Activated naive CD4-positive, alpha-beta T cell treated with anti-CD3 and anti-CD28 coated beads, Interleukin-2, amount 50 U/mL, for 16 hours (primary cell): ENCODE measurements around the gene PHKA1.
"Not testable (repeated sequence)": the region's sequence is repeated elsewhere in the genome, so short reads cannot be mapped to it uniquely, and the experiment has no call there.

Experiments used
- DNase-seq: peaks from one replicate; pipeline ENCODE4 v3.0.0-alpha.2; 2020

The PHKA1 gene

DNA sequence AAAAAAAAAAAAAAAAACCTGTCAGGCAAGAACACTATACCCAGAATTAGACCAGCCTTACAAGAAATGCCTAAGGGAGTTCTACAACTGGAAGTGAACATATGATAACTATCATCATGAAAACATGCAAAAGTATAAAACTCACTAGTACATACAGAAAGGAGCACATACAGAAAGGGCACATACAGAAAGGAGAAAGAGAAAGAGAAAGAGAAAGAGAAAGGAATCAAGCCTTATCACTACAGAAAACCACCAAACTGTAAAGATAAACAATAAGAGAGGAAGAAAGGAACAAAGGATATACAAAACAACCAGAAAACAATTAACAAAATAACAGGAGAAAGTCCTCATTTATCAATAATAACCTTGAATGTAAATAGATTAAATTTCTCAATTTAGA lies 50.4 kb downstream of the PHKA1 start:
- DNase-seq, result no peak

DNA sequence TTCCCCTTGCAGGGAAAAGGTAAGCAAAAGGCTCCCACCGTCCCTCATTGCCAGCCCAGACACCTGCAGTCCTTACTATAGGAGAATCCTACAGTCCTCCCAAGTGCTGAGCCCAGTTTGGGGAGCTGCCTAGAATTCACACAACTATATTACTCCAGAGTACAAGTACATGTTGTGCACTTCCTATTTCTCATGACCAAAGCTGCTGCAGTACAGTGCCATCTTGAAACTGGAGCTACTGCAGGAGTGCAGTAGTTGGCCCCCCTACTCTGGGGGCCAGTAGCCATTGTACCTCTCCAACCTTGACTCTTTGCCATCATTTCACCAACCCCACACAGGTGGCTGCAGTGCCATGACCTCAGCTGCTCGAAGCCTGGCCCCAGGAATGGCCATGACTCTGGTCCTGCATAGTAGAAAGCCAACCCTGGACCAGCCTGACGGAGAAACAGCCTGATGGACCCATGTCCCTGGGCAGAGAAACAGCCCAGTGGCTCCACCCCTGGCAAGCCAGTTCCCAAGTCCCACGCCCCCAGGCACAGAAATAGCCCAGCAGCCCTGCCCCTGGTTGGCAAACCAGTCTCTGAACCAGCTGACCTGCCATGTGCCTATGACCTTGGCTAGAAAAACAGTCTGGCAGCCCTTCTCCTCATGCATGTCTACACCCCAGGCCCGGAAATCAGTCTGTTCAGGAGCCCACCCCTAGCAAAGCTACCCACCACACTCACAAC lies 51.9 kb downstream of the PHKA1 start:
- no peak for DNase-seq

DNA sequence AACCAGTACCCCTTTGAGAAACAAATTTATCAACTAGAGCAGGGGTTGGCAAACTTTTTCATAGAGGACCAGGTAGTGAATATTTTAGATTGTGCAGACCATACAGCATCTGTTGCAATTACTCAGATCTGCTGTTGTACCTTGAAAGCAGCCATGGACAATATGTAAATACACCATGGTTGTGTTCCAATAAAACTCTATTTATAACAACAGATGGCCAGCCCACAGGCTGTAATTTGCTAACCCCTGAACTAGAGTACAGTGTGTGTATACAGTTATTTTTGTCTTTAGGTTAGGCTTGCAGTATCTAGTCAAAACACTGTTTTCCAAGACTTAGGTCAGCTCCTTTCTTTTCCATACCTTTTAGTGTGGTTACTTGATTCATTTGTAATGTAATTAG lies 54.4 kb downstream of the PHKA1 start:
- DNase-seq, result no peak

DNA sequence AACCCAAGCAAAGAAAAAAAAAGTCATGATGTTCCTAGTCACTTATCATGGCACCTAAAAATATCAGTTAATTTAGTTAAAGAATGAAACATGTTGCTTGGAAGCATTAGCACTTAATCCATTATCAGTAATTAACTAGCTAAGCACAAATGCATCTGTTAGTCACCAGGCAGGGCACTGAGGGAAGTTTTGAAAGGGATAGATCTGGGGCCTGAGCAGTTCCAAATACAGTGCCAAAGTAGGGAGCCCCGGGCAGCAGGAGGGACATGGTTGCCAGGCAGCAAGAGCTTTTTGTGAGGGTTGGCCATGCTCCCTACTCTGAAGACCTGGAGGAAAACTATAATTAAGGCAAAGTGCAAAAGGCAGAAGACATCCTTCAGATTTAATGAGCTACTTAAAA lies 62.0 kb downstream of the PHKA1 start:
- no peak for DNase-seq

DNA sequence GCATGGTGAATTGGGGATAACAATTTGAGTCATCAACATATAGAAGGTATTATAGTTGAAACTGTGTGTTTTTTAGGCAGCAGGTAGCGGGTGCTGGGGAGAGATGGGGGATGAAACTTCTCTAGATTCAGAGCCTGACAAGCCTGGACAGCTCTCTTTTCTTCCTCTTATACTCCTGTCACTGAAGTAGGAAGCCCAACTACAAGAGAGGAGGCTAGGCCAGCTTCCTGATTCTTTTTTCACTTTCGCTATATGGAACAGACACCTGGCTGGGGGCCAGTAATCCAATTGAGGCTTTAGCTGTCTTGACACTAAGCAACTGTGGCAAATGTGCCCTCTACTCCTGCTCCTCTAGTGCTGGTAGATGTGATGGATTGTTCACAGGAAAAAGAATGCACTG lies 69.2 kb downstream of the PHKA1 start:
- no peak for DNase-seq

DNA sequence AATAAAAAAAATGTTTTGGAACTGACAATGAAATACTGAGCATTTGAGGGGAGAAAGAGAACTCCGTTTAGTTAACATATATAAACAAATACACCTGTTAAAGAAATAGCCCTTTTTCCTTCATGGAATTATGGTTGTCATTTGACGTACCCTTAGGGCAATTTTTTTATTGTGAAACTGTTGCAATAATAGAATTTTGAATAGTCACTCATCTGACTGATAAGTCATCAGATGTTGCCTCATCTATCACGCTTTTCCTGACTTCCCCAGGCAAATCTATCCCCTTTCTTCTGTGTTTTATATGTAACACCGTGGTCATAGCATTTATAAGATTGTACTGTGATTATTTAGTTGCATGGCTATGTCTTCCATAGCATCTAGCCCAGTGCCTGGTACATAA lies 72.5 kb downstream of the PHKA1 start:
- DNase-seq, result no peak

DNA sequence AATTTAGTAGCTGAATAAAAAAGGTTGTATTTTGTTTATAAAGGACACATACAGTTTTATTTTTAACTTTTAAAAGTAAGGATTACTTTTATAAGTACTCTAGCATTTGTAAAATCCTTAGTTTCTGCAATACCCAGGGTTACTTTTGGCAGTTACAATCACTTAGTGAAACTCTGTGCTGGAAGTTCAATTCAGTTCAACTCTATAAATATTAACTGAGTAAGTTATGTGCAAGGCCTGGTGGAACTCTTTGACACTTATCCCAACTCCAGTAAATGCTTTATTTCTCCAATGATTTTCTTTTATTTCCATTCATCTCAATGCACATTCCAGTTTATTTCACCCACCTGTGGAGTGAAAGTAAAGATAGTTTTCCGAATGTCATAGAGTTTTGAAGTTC lies 78.2 kb downstream of the PHKA1 start:
- no peak for DNase-seq

DNA sequence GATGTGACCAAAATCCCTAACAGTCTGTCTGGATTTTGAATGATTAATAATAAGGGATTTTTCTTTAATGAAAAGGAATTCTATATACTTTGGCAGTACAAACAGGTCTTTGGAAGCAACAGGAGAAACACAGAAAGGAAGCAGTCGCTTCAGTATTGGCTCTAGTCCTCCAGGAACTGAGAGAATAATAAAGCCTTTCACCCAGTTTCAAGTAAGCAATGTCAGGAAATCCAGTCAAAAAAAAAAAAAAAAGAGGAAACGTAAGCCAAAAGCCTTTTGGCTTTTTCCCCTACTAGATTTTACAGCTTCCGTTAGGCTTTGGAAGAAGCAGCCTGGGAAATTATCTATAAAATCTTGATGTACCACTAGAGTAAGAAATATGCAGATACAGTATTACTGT lies 79.8 kb downstream of the PHKA1 start:
- no peak for DNase-seq

DNA sequence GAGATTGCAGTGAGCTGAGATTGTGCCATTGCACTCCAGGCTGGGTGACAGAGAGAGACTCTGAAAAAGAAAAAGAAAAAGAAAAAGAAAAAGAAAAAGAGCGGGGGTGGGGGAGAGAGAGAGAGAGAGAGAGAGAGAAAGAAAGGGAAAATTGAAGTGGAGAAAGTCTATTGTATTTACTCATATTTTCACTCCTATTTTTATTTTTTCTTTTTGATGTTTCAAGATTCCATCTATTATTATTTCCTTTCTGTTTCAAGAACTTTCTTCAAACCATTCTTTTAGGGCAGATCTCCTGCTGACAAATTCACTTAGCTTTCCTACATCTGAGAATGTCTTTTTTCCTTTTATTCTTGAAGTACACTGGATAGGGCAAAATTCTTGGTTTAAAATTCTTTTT lies 83.9 kb downstream of the PHKA1 start:
- DNase-seq, result no peak

DNA sequence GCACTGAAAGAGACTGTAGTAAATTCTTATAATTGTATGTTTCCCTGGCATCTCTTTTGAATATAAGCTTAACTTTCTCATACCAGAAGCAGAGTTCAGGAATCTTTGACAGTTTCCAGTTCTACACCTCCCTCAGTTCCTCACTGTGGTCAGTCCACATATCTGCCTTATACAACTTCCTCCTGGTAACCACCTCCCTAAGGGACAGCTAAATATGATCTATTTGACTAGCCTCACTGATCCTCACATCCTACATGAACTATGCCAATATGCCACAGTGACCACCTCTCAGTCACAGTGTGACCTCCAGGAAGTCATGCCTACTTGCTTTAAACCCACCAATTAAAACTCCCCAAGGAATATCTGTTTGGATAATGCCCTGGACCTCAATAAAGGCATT lies 89.9 kb downstream of the PHKA1 start:
- DNase-seq, result no peak

DNA sequence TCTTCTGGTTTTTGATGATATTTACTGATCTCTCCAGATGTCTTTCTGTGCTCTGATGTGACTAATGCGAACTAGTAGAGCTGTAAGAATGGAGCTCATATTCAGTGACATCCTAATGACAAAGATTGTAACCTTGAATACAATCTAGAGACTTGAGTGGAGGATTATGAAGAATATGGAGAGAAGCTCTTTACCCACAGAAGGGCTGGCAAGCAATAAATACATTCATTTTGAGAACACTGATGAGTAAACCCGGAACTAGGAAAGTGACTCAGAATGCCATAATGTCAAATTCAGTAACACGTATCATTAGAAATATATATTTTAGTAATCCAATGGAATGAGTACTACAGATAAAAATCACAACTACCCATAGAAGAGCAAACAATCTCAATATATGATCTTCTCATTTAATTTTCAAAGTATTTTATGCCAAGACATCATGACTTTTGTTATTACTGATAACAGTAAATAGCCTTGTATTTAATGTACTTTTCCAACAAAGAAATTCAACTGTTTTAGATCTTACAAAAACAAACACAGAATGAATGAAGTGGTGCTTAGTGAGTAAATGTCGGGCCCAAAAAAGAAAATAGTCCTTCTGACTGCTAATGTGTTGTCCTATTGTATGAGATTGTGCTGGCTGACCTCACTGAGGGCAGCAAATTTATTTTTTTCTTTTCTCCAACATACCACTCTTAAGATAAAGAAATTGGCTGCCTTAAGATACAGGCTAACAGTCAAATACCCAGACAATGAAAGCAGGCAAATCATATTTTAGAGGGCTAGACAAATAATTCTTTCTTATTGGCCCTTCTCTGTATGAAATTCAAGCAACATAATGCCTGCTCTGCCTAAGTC lies 92.3 kb downstream of the PHKA1 start:
- no peak for DNase-seq

DNA sequence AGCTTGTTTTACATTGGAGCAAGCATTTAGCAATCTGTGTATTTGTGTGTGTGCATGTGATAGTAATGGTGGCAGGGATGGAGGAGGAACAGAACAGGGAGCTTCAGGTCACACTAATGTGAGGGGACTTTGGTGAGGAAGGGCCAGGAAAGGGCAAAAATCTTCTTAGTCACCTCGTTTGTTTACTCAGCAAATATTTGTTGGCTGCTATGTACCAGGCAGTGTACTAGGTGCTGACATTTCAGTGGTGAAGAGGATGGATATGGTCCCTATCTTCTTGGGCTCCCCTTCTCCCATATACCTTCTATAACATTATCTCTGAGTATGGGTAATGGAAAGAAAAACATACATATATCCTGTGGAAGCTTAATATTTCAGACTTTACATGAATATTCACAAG lies 92.9 kb downstream of the PHKA1 start:
- DNase-seq, result no peak

DNA sequence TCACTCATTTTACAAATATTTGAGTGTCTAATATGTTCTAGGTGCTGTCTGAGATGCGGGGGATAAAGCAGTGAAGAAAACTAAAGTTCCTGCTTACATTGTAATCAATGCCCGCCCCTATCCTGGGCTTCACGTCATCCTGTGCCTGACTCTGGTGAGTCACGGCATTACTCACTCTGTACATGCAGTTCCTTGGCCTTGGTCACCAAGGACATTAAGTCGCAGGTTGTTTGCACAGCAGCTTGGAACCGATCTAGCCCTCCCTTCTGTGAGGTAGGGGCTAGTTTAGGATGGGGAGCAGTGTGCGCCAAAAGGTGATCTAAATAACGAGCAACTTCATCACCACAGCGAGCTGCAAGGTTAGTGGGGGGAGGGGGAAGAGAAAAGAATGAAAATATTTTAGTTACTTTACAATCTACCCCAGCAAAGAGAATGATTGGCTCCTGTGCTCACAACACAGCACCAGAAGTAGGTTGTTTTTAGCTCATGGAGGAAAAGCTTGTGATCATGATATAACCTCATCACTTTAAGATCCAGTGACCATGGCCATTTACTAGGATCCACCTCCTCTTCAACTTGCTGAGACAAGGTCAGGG lies 93.5 kb downstream of the PHKA1 start:
- peak; percentile 10 for DNase-seq

DNA sequence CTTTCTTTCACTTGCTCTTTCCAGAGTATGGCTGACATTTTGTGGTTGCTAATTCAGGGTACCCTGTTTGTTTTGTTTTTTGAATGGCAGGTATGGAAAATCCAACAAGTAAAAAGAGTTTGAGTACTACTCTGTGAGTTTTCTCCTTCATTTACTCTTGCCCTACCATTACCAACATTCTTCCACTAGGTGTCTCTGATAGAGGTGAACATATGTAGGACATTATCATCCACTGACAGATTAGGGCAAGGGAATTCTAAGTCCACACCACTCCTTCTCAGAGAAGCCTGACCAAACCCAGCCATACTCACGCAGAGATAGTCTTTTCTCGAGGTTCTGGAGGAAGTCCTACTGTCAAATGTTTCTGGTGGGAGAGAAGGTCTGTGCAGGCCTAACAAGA lies 104.8 kb downstream of the PHKA1 start:
- no peak for DNase-seq

DNA sequence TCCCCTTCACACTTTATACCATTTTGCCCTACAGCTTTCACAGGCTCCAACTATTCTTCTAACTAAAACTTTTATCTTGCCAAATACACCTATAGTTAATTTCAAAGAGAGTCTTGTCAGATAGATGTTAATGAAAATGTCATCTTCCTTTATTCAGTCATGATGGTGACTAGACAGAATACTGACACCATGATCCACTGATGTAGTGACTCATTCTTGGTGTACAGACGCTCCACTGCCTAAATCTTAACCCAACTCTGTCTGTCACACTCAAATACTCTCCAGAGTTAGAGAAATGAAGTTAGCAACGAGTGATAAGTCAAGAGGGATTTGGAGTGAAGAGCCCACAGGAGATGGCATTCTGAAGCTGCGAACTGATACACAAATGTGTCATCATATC lies 109.4 kb downstream of the PHKA1 start:
- DNase-seq, result no peak

DNA sequence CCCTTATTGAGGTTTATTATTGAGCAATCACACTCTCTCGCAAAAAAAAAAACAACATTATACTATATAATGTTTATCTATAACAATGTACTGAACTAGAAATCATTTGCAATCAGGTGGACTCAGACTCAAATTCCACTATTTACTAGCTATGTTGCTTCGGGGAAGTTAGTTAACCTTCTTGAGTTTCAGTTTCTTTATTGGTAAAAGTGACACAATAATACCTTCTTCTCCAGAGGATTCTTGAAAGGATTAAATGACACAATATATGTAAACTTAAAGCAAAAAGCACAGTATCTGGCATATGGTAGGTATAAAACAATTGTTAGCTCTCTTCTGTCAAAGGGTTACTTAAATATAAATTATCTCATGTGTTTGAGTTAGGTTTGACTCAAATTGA lies 110.0 kb downstream of the PHKA1 start:
- no peak for DNase-seq

DNA sequence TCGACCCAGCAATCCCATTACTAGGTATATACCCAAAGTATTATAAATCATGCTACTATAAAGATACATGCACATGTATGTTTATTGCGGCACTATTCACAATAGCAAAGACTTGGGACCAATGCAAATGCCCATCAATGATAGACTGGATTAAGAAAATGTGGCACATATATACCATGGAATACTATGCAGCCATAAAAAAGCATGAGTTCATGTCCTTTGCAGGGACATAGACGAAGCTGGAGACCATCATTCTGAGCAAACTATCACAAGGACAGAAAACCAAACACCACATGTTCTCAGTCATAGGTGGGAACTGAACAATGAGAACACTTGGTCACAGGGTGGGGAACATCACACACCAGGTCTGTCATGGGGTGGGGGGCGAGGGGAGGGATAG lies 123.1 kb downstream of the PHKA1 start:
- not testable (repeated sequence) for DNase-seq

DNA sequence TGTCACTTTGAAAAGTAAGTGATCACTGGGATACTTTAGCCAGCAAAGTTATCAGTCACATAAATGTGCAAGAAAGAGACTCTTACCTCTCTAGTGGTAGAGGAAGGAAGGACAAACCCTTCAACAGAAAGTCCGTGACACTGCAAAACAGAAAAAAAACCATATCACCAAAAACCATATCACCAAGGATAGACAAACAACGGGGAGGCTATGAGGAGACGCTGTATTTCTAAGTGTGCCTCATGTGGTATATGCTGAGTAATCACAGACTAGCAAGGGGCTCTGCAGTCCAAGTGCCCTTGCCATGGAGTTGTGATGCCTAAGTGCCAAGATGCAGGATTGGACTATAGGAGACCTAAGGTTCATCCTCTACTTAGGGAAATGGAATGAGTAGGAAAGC lies 129.9 kb downstream of the PHKA1 start:
- DNase-seq, result no peak

DNA sequence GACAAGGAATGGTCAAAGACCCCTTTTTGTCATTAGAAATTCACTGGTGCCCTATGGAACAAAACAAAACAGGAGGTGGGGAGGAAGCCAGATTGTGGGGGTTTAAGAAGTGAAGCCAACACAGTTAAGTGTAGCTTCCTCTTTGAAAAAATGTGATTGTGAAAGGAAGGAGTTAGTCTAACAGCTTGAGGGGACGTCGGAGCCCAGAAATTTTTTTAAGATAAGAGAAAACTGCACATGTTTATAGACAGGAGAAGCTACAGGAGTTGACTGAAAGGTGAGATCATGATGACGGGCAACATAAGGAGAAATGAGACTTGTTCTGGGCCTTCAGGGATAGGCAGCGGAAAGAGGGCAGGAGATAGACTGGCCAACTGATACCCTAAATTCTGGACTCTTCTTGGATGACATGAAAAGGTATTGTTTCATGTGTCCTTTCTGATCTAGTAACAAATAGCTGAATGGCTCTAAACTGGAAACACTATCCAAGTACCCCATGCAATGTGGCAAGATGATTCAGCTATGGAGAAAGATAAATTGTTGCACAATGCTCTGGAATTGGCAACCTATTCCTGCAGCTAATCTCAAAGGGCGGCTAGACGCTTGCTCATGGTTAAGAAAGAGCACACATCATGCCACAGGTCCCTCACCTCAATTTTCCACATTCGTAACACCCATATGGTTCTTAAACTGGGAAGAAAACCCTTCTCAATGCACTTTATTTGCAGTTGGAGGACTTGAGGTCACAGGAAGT lies 137.8 kb downstream of the PHKA1 start:
- DNase-seq, result no peak

DNA sequence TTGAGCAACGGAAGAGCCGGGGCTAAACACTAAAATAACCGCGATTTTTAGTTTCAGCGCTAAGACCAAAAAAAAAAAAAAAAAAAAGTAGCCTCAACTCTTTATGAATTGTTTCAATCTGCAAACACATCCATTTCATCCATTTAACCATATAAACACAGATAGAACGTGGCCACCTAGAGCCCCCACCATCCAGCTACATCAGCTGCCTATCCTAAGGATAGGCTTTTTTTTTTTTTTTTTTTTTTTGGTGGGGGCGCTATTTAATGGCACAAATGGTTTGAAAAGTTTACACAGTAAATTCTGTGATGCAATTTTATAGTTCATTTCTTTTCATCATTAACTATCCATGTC lies 141.0 kb downstream of the PHKA1 start:
- no peak for DNase-seq

DNA sequence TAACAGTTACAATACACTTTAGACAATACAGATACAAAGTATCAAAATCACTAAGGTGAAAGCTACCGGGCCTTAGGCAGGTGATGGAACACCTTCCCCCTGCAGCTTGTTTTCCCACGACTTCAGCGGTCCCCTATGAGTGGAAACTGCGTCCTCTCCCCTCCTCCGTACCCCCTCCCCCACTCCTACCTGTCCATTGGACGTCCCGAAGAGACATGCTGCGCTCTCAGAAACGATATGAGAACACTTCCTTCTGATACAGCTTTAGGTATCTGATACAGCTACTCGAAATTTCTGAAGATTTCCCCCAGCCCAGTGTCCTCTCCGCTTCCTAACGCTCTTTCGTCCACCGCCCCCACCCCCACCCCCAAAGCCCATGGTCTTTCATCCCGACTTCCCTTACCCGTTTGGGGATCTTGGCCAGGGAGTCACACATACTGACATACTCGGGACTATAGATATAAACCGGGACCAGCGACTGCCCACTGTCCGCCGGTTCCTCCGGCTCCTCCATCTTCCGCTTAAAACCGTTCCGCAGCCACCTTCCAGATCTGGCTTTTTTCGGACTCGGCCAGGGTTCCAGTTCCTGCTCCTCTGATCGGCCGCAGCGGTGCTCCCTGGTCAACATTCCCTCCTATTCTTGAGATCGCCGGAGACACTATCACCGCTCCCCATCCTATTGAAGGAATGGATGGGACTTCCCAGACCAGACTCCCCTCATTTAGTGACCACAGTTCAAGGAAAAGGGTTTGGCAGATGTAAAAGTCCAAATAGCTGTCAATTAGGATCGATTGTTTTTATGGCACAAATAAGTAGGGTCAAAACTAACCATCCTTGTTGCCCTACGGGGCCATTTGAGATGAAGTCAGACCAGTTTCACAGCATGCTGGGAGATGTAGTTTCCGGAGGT lies 141.6 kb downstream of the PHKA1 start, which contains the start of gene HDAC8:
Gene HDAC8 (minus strand): TSS at position 596 of the 910 bp plus-strand sequence. CDS start 82 bp downstream, at position 514.
- peak; percentile 41 for DNase-seq

DNA sequence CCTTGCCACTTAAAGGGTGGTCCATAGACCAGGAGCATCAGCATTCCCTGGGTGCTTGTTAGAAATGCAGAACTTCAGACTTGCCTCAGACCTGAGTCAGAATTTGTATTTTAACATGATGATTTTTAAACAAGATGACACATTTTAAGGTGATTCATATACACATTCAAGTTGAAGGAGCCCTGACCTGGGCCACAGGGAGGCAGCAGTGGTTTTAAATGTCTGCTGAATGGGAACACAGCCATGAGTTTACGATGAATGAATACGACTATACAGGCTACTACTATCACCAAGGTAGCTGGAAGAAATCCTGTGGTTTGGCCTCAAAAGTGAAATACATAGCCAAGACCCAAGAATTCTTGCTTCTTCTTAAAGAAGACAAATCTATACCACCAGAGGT lies 144.3 kb downstream of the PHKA1 start:
- peak; percentile 11 for DNase-seq
